HG03565 (cell line): ENCODE results near the gene PURA.

Experiments
- ATAC-seq: cut with Tn5 transposase; IDR thresholded peaks from one replicate; pipeline ENCODE4 v1.9.1; 2021; ENCODE audit warnings: mild to moderate bottlenecking, moderate library complexity; ENCODE audit not compliant: unreplicated experiment

PURA gene

DNA sequence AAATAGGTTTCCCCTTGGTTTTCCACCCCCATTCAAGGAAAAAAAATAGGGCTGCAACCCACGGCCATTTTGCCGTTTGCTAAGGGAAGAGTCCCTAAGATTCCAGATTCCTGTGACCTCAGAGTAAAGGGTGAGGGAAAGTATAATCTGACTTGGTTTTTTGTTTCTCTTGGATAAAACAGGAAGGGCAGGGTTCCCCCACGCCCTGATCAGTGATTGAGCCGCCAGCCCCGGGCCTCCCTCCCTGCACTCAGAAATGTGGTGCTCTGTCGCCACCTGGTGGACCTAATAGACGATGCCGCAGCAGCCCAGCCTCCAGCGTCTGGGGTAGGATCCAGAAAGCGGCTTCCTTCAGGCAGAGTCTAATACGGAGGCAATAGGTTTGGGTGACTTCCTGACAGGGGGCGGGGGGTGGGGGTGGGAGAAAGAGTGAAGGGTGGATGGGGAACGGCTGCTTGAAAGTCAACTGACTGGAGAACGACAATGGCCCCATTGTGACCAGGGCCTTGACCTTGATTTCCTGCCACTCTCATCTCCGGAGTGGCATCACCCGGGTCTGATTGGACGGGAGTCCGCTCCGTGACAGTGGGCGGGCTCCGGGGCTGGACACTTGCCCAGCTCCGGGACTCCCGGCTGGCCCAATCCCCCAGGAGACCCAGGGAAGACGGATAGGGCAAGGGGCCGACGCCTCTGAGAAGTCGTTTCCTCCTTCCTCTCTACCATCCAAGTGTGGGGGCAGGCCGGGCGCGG is 43.3 kb downstream of the PURA start:
- peak; percentile 92 for ATAC-seq

DNA sequence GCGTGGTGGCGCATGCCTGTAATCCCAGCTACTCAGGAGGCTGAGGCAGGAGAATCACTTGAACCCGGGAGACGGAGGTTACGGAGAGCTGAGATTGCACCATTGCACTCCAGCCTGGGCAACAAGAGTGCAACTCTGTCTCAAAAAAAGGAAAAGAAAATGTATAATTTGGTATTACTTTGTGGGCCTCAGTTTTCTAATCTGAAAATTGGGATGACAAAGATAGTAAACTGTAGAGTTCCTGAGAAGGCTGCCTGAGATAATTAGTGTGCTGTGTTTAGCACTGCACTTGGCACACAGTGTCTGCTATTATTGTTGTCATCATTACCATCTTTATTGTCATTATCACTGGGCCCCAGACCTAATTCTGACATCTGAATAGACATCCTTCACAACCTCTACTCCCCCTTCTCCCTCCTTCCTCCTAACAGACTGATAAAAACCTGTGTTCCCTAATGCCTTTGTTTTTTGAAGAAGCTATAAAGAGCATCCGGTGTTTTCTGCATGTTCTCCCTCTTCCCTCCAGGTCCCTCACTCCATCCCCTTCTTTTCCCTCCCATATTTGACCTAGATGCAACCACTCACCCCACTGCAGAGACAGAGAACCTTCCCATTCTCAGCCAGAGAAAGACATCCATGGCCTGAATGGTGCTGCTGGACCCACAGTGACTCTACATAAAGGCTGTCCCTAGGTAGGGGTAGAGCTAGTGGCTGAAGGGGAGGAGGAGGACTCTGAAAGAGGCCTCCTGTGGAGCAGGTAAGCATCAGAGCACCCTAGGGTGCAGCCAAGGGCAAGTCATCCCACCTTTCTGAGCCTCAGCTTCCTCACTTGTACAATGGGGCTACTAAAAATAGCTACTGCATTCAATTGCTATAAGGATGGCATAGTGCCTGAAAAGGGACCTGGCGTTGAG is 45.4 kb downstream of the PURA start:
- ATAC-seq = no peak

DNA sequence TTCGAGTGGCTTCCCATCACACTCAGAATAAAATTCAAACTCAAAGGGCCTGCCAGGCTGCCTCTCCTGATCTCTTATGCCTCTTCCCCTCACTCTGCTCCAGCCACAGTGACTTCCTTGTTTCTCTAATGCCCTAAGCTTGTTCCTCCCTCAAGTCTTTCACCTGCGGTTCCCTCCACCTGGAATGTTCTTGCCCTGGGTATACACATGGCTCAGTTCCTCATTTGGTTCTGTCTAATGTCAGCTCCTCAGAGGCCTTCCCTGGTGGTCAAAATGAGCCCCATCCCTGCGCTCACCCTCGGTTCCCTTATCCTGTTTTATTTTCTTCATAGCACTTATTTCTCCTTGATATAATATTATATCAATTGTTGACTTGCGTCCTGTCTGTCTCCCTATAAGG is 48.4 kb downstream of the PURA start:
- ATAC-seq = no peak

DNA sequence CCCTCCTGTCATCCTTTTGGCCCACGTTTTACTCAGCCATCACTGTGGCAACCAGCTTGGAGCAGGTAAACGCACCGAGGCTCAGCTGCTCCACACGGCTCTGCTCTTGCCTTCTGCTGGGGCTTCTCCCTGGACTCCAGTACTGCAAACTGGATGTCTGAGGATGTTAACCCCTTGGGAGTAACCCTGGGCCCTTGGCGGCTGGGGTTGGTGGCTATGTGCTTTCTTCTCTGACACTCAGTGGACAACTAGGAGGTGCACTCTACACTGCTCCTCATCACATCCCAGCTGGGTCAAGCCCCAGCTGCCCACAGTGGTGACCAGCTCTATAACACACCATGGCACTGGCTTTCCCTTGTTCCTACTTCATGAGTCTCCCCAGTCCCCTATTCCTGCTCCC is 48.9 kb downstream of the PURA start:
- ATAC-seq = no peak

DNA sequence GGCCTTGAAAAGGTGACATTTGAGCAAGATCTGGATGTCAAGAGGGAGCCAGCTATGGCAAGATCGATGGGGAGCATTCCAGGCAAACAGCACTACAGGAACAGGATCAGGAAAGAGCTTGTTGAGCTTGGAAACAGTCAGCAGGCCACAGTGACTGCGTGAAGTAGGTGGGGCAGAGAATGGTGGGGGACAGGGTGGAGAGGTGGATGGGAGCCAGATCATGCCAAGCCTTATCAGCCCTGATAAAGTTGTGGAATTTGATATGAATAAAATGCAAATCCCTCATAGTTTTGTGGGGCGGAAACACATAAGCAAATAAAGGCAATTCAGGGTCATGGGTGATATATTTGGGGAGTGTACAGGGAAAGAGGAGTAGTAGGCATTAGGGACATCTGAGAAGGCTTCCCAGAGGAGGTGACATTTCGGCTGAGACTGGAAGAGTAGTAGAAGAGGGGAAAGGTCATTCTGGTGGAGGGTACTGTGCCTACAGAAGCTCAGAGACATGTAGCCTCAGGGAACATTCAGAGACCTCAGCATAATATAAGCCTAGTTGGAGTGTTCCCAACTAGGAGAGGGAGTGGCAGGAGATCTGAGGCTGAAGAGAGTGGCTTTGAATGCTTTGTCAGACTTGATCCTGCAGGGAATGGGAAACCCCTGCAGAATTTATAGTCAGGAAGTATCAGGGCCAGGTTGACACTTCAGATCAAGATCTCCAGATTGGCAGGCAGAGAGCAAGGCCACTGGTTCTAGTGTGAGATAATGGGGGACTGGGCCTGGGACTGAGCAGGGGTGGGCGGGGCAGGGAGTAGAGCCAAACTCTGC is 51.4 kb downstream of the PURA start:
- ATAC-seq = no peak

DNA sequence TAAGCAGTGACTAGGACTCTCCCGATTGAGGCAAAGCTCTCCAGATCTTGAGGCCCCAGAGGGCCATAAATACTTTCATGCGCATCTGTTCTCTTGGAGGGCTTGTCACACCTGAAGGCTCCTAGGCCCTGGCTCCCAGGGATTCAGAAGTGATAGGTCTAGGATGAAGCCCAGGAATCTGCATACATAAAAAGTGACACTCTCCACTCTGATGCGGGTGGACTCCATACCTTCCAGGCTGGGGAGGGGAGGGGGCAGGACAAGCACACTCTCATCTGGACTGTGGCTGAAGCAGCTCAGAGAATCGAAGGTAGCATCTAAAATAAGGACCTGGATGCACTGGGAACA is 52.0 kb downstream of the PURA start:
- no peak for ATAC-seq

DNA sequence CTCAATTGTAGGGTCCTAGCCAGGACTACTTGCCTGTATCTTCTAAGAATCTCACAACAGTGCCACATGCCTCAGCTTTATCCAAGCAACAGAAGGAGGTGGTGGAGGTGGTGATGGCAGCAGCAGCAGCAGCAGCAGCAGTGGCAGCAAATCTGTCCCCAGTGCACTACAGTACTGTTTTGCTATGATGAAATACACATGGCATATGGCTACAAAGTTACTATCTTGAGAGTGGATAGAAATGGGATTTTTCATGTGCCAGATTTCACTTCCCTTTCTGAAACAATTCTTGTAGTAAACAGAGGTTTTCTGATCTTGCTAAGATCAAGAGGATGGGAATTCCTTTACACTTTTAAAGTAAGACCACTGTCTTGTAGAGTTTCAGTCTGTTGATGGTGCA is 53.0 kb downstream of the PURA start:
- ATAC-seq = no peak

DNA sequence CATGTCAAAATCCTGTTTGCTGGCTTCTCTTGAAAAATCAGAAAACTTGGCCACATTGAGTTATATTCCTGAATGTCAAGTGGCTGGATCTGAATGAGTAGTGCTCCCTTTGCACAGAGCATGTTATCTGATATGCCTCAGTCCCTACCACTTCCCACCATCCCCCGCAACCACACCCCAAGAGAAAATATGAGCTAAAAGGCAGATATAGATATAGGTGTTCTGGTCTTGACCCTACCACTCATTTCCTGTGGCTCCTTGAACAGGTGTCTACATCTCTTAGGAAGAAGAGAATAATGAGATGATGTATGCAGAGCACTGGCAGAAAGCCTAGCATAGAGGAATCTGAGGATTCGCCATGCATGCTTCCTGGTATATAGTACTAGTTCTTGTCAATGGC is 54.5 kb downstream of the PURA start:
- ATAC-seq = no peak

DNA sequence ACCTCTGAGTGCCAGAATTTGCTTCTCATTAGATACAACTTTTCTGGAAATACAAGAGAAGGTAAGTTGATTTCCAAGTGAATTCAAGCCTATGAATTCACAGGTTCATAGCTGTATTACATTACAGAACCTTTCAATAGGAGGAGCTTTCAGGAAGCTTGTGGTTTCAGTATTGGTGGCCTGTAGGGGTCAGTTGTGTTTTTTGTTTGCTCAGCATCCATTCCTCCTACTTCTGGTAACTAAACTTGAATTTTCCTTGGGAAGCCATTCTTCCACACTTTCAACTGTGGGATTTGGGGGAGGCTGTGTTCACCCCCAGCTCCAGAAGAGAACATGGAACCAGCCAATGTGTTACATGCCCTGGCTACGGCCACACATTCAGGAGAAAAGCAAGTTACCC is 55.5 kb downstream of the PURA start:
- no peak for ATAC-seq

DNA sequence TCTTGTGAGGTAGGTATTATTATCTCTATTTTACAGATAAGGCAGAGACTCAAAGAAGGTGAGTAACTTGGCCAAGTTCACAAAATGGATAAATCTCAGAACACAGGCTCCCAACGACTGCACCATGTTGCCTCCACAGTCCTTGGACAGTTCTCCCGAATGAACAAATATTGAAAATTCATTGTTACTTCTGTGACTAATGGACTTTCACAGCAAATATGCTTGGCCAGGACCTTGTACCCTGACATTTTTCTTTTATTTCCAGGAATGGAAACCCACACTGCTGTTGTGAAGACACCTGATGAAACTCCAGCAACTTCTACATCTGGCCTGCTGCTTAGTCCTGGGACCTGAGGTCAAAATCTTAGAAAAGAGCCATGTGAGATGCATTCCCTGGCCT is 58.6 kb downstream of the PURA start:
- no peak for ATAC-seq

DNA sequence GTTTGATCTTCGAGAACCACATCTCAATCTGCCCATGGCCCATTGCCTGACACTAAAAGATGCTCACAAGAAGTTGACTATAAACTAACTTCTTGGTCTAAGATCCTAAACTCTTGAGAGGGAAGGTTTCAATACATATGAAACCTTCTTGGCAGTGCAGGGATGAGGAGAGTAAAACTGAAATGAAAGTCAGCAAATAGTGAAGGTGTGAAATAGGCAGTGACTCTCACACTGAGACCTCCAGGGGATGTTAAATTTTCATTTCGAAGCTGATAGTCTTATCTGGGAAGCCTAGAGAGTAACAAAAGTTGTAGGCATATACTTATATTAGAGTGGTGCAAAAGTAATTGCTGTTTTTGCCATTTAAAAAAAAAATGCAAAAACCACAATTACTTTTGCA is 60.1 kb downstream of the PURA start:
- ATAC-seq = no peak

DNA sequence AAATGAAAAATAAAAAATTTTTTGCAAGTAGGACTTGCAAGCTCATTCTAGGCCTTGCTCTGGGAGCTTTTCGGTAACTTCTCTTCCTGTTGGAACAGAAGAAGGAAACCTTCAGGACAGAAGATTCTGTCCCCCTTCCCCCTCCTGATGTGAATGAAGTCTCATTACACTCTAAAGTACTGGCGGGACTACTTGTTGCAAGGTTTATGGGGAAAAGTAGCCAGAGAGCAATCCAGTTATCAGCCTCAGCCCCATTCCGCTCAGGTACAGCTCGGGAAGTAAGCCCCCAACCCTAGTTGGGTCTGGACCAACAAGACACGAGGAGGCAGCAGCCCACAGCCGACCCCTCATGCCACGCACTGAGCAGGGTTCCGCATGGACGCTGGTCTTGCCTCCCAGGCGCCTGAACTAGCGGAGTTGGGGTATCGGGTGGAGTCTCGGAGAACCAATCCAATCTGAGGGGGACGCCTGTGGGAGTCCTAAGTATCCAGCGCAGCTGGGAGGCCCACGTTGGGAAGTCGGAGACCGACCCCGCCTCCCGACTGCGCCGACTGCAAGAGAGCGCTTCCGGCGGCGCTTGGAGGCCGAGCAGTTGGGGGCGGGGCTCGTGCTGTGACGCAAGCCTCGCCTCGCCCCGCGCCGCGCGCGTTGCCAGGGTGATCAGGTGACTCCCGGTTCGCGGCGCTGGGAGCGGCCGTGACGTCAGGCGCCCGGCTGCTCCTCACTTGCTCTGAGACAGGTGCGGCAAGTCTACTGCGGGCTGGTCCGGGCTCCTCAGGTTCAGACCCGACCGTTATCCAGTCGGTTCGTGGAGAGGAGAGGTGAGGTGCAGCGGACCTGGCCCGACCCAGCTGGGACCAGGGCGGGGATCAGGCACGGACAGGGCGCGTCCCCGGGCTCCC is 60.8 kb downstream of the PURA start, which contains the start of gene CYSTM1:
CYSTM1 (plus strand) TSS at position 724 of the 902 bp plus-strand sequence. CDS start 19,278 bp downstream, outside the sequence.
- peak; percentile 90 for ATAC-seq
